Osteocyte (in vitro differentiated cells): ENCODE data around the gene TMCC3. TPM values are rescaled to one million over a fixed set of nuclear protein-coding genes. Genes with fewer than 3 reads are reported as not detected.

Source experiments
- DNase-seq: peaks from one replicate; pipeline ENCODE4 v3.0.0; 2021; ENCODE audit warnings: mixed read lengths; ENCODE audit not compliant: unreplicated experiment; ENCODE audit errors: extremely low spot score
- H3K27ac Mint-ChIP-seq: one replicate; pipeline ENCODE4 v1.8.0; 2021; ENCODE audit warnings: mild to moderate bottlenecking, mixed read lengths; ENCODE audit not compliant: unreplicated experiment
- H3K27me3 Mint-ChIP-seq: one replicate; pipeline ENCODE4 v1.8.0; 2021; ENCODE audit warnings: mixed read lengths; ENCODE audit not compliant: unreplicated experiment
- H3K36me3 Mint-ChIP-seq: one replicate; pipeline ENCODE4 v1.8.0; 2021; ENCODE audit warnings: mixed read lengths; ENCODE audit not compliant: unreplicated experiment
- H3K4me1 Mint-ChIP-seq: one replicate; pipeline ENCODE4 v1.8.0; 2021; ENCODE audit warnings: mixed read lengths; ENCODE audit not compliant: unreplicated experiment
- H3K4me3 Mint-ChIP-seq: one replicate; pipeline ENCODE4 v1.8.0; 2021; ENCODE audit warnings: mild to moderate bottlenecking, moderate library complexity, mixed read lengths; ENCODE audit not compliant: unreplicated experiment
- H3K9me3 Mint-ChIP-seq: one replicate; pipeline ENCODE4 v1.8.0; 2021; ENCODE audit warnings: mixed read lengths; ENCODE audit not compliant: unreplicated experiment
- CTCF ChIP-seq: fragments of 200-600 bp; sonication (generic); IDR thresholded peaks from 2 replicates; pipeline ENCODE4 v1.5.0; 2021; ENCODE audit warnings: antibody characterized with exemption, mild to moderate bottlenecking, moderate library complexity
- total RNA-seq: library from RNA; stranded (reverse); gene quantifications from 2 replicates; pipeline ENCODE4 v1.2.1, GENCODE V29; 2021

The TMCC3 gene
- total RNA-seq, 1 donor from 2014 or later: not detected

GRCh38 chr12:94684416-94685142 lies 34.2 kb upstream of the TMCC3 start:
- Mint-ChIP-seq H3K36me3 (no peaks in the 10 kb centered on the region), H3K9me3 (no peaks in the 10 kb centered on the region), H3K4me3 (no peak overlapping the region)

GRCh38 chr12:94679554-94680195 lies 29.3 kb upstream of the TMCC3 start:
- Mint-ChIP-seq H3K27ac (no peak overlapping the region), H3K36me3 (no peaks in the 10 kb centered on the region), H3K4me3 (no peak overlapping the region), H3K4me1 (no peaks in the 10 kb centered on the region), H3K27me3 (peaks cover 11% of the 10 kb centered on the region), H3K9me3 (no peaks in the 10 kb centered on the region)
- peak; percentile 44 for DNase-seq
- TF ChIP-seq CTCF: no peak

More at GRCh38 chr12:94684416-94685142, 34.2 kb upstream of the TMCC3 start:
- Mint-ChIP-seq H3K27ac (no peak overlapping the region), H3K4me1 (no peaks in the 10 kb centered on the region), H3K27me3 (peaks cover 15% of the 10 kb centered on the region)
- TF ChIP-seq CTCF: no peak
- DNase-seq: no peak

- H3K27me3 Mint-ChIP-seq: peaks cover 12% of the 10 kb centered on the region
- peak; percentile 67 for DNase-seq
- no peak overlapping the region for H3K27ac Mint-ChIP-seq
- no peaks in the 10 kb centered on the region for H3K36me3 Mint-ChIP-seq
- H3K9me3 Mint-ChIP-seq: no peaks in the 10 kb centered on the region
- H3K4me3 Mint-ChIP-seq: no peak overlapping the region
- no peaks in the 10 kb centered on the region for H3K4me1 Mint-ChIP-seq
- TF ChIP-seq CTCF: no peak
Measured at GRCh38 chr12:94678849-94679248, 28.5 kb upstream of the TMCC3 start.

- TF ChIP-seq CTCF: no peak
- H3K27ac Mint-ChIP-seq: no peak overlapping the region
- H3K4me1 Mint-ChIP-seq: no peaks in the 10 kb centered on the region
- H3K4me3 Mint-ChIP-seq: no peak overlapping the region
- H3K27me3 Mint-ChIP-seq: peaks cover 8% of the 10 kb centered on the region
- H3K9me3 Mint-ChIP-seq: no peaks in the 10 kb centered on the region
- DNase-seq: peak; percentile 27
- no peaks in the 10 kb centered on the region for H3K36me3 Mint-ChIP-seq
Measured at GRCh38 chr12:94678379-94678778, 28.0 kb upstream of the TMCC3 start.

GRCh38 chr12:94677778-94678177 lies 27.4 kb upstream of the TMCC3 start:
- Mint-ChIP-seq H3K36me3 (no peaks in the 10 kb centered on the region), H3K9me3 (no peaks in the 10 kb centered on the region), H3K27me3 (peaks cover 4% of the 10 kb centered on the region), H3K27ac (no peak overlapping the region), H3K4me3 (no peak overlapping the region), H3K4me1 (no peaks in the 10 kb centered on the region)
- DNase-seq: peak; percentile 13
- TF ChIP-seq CTCF: no peak
